HG02938 (cell line): ENCODE data around the gene ARPP19.
"Not testable (repeated sequence)": the region's sequence is repeated elsewhere in the genome, so short reads cannot be mapped to it uniquely, and the experiment has no call there.

Experiments
- ATAC-seq: cut with Tn5 transposase; IDR thresholded peaks from one replicate; pipeline ENCODE4 v1.9.1; 2021; ENCODE audit warnings: mild to moderate bottlenecking, moderate library complexity; ENCODE audit not compliant: unreplicated experiment

Gene ARPP19

GRCh38 chr15:52551762-52552161 is 17.1 kb downstream of the ARPP19 start:
- no peak for ATAC-seq

GRCh38 chr15:52551186-52551585 is 17.6 kb downstream of the ARPP19 start:
- not testable (repeated sequence) for ATAC-seq

GRCh38 chr15:52546031-52546751 is 22.6 kb downstream of the ARPP19 start:
- ATAC-seq, result no peak

- no peak for ATAC-seq
Measured at GRCh38 chr15:52540374-52541012, 28.3 kb downstream of the ARPP19 start.

- ATAC-seq, result no peak
Measured at GRCh38 chr15:52537459-52537858, 31.4 kb downstream of the ARPP19 start.

- ATAC-seq, result no peak
Measured at GRCh38 chr15:52532427-52532826, 36.4 kb downstream of the ARPP19 start.

GRCh38 chr15:52529940-52530339 is 38.9 kb downstream of the ARPP19 start:
- ATAC-seq, result no peak

- ATAC-seq, result peak; percentile 13
Measured at GRCh38 chr15:52529341-52529924, 39.4 kb downstream of the ARPP19 start.

GRCh38 chr15:52528564-52529340 is 40.1 kb downstream of the ARPP19 start, which contains the start of gene MYO5A:
MYO5A (minus strand) TSS chr15:52528880; CDS start chr15:52528806, 74 bp downstream.
- ATAC-seq, result peak; percentile 70

- ATAC-seq, result no peak
Measured at GRCh38 chr15:52527911-52528563, 40.8 kb downstream of the ARPP19 start.

GRCh38 chr15:52527196-52527910 is 41.5 kb downstream of the ARPP19 start:
- no peak for ATAC-seq

GRCh38 chr15:52524223-52525136 is 44.4 kb downstream of the ARPP19 start:
- no peak for ATAC-seq

- no peak for ATAC-seq
Measured at GRCh38 chr15:52523647-52524046, 45.2 kb downstream of the ARPP19 start.

- no peak for ATAC-seq
Measured at GRCh38 chr15:52523192-52523591, 45.6 kb downstream of the ARPP19 start.

- ATAC-seq, result no peak
Measured at GRCh38 chr15:52521682-52522081, 47.1 kb downstream of the ARPP19 start.

GRCh38 chr15:52520421-52520820 is 48.4 kb downstream of the ARPP19 start:
- ATAC-seq, result no peak

- ATAC-seq, result no peak
Measured at GRCh38 chr15:52518487-52519371, 50.1 kb downstream of the ARPP19 start.

- ATAC-seq, result no peak
Measured at GRCh38 chr15:52517014-52517413, 51.8 kb downstream of the ARPP19 start.
